IMR-90 (cell line): ENCODE measurements around the gene MPPED1. TPM values are rescaled to one million over a fixed set of nuclear protein-coding genes. Genes with fewer than 3 reads are reported as not detected.

ENCODE experiments used
- ATAC-seq: fragments of 200-7000 bp; cut with Tn5 transposase; 2 replicates; pipeline ENCODE4 v1.9.1; 2020; ENCODE audit warnings: low read depth, mild to moderate bottlenecking, moderate library complexity
- BruUV-seq: library from RNA; stranded (reverse); fragments of 400-500 nt; replicated peaks from 2 replicates; lab custom pipeline; 2021; lab: Mats Ljungman, UMichigan
- CTCF ChIA-PET: fragments of 300-600 bp; formaldehyde crosslinking; extraction: SDS; loops from one replicate; lab custom pipeline; 2021; ENCODE audit warnings: antibody characterized with exemption; lab: Yijun Ruan, JAX
- POLR2A ChIA-PET: fragments of 300-600 bp; sonication (Branson Sonifier 250); formaldehyde crosslinking; loops from one replicate; lab custom pipeline; 2022; ENCODE audit warnings: antibody characterized with exemption; ENCODE audit not compliant: unreplicated experiment; lab: Charles Lee
- DNase-seq: peaks from one replicate; pipeline ENCODE4 v3.0.0; 2013
- H2AFZ ChIP-seq: replicated peaks from 2 replicates; pipeline ENCODE3; 2013; ENCODE audit warnings: low read length, mild to moderate bottlenecking; ENCODE audit not compliant: poor library complexity
- H2AK5ac ChIP-seq: 2 replicates; pipeline ENCODE4 v1.6.1; 2013; ENCODE audit warnings: low read depth, low read length, inconsistent platforms
- H2AK9ac ChIP-seq: replicated peaks from 2 replicates; pipeline ENCODE3; 2013; ENCODE audit warnings: mild to moderate bottlenecking, low read depth, low read length, moderate library complexity; ENCODE audit not compliant: poor library complexity
- H2BK120ac ChIP-seq: 2 replicates; pipeline ENCODE4 v1.6.1; 2013; ENCODE audit warnings: low read depth, low read length, inconsistent platforms
- H2BK15ac ChIP-seq: 3 replicates; pipeline ENCODE4 v1.6.1; 2013; ENCODE audit warnings: low read depth, low read length, inconsistent platforms
- H2BK20ac ChIP-seq: 2 replicates; pipeline ENCODE4 v1.6.1; 2013; ENCODE audit warnings: low read depth, mild to moderate bottlenecking, inconsistent platforms, low read length, moderate library complexity
- H2BK5ac ChIP-seq: 2 replicates; pipeline ENCODE4 v1.6.1; 2013; ENCODE audit warnings: mild to moderate bottlenecking, low read depth, low read length, inconsistent platforms; ENCODE audit not compliant: poor library complexity, severe bottlenecking
- H3K14ac ChIP-seq: replicated peaks from 2 replicates; pipeline ENCODE4 v1.6.1; 2013; ENCODE audit warnings: low read depth, low read length, inconsistent platforms
- H3K18ac ChIP-seq: 2 replicates; pipeline ENCODE4 v1.6.1; 2013; ENCODE audit warnings: low read depth, low read length, control low read depth
- H3K23ac ChIP-seq: 2 replicates; pipeline ENCODE4 v1.6.1; 2013; ENCODE audit warnings: low read depth, low read length, inconsistent platforms
- H3K27ac ChIP-seq: 2 replicates; pipeline ENCODE4 v1.5.1; 2013; ENCODE audit warnings: mild to moderate bottlenecking, control low read depth, low read length; ENCODE audit not compliant: insufficient read depth
- H3K27me3 ChIP-seq: 2 replicates; pipeline ENCODE4 v1.6.1; 2013; ENCODE audit warnings: low read length; ENCODE audit not compliant: control insufficient read depth, insufficient read depth
- H3K36me3 ChIP-seq: 2 replicates; pipeline ENCODE4 v1.6.1; 2013; ENCODE audit warnings: low read length, mixed read lengths; ENCODE audit not compliant: control insufficient read depth, insufficient read depth
- H3K4ac ChIP-seq: 2 replicates; pipeline ENCODE4 v1.6.1; 2013; ENCODE audit warnings: low read depth, low read length, inconsistent platforms
- H3K4me1 ChIP-seq: 2 replicates; pipeline ENCODE4 v1.6.1; 2013; ENCODE audit warnings: low read length, mixed read lengths; ENCODE audit not compliant: control insufficient read depth, insufficient read depth
- H3K4me2 ChIP-seq: 2 replicates; pipeline ENCODE4 v1.6.1; 2013; ENCODE audit warnings: low read depth, mild to moderate bottlenecking, control low read depth, low read length, moderate library complexity
- H3K4me3 ChIP-seq: 2 replicates; pipeline ENCODE4 v1.5.1; 2013; ENCODE audit warnings: low read depth, mild to moderate bottlenecking, control low read depth, low read length, moderate library complexity; ENCODE audit not compliant: insufficient read depth
- H3K56ac ChIP-seq: 2 replicates; pipeline ENCODE4 v1.6.1; 2013; ENCODE audit warnings: low read length, inconsistent platforms; ENCODE audit not compliant: insufficient read depth; ENCODE audit errors: extremely low read depth
- H3K79me1 ChIP-seq, 2 experiments: 2 replicates each; pipeline ENCODE4 v1.6.1; 2013; ENCODE audit warnings: low read length in 2 of 2, inconsistent platforms in 1 of 2, low read depth in 1 of 2
- H3K9ac ChIP-seq: 2 replicates; pipeline ENCODE4 v1.6.1; 2013; ENCODE audit warnings: low read depth, low read length, control low read depth
- H3K9me1 ChIP-seq: 2 replicates; pipeline ENCODE4 v1.6.1; 2013; ENCODE audit warnings: low read length, inconsistent platforms; ENCODE audit not compliant: insufficient read depth
- H3K9me3 ChIP-seq: 2 replicates; pipeline ENCODE4 v1.6.1; 2013; ENCODE audit warnings: low read length; ENCODE audit not compliant: control insufficient read depth, insufficient read depth
- H4K20me1 ChIP-seq: 2 replicates; pipeline ENCODE4 v1.6.1; 2013; ENCODE audit warnings: low read length, inconsistent platforms; ENCODE audit not compliant: insufficient read depth
- H4K5ac ChIP-seq: 2 replicates; pipeline ENCODE4 v1.6.1; 2013; ENCODE audit warnings: mild to moderate bottlenecking, low read depth, low read length, control low read depth
- H4K8ac ChIP-seq, 2 experiments: 2 replicates each; pipeline ENCODE4 v1.6.1; 2013; ENCODE audit warnings: low read depth in 2 of 2, low read length in 2 of 2, control low read depth in 1 of 2, inconsistent platforms in 1 of 2
- H4K91ac ChIP-seq: 2 replicates; pipeline ENCODE4 v1.6.1; 2013; ENCODE audit warnings: low read depth, low read length, inconsistent platforms; ENCODE audit not compliant: insufficient read depth
- BHLHE40 ChIP-seq: fragments of 150-350 bp; IDR thresholded peaks from 2 replicates; pipeline ENCODE4 v1.6.1; 2016; ENCODE audit warnings: mild to moderate bottlenecking, low read depth, low read length
- CEBPB ChIP-seq: IDR thresholded peaks from 2 replicates; pipeline ENCODE4 v1.6.1; 2012; ENCODE audit warnings: low read depth, low read length, improper control_type of control experiment
- CHD1 ChIP-seq: IDR thresholded peaks from 2 replicates; pipeline ENCODE4 v1.6.1; 2012; ENCODE audit warnings: low read depth, low read length, improper control_type of control experiment
- CTCF ChIP-seq: conservative IDR thresholded peaks from 2 replicates; pipeline ENCODE4 v1.5.1; 2012; ENCODE audit warnings: mild to moderate bottlenecking, low read depth, low read length, improper control_type of control experiment
- FOS ChIP-seq: fragments of 150-350 bp; IDR thresholded peaks from 2 replicates; pipeline ENCODE4 v1.6.1; 2016; ENCODE audit warnings: low read depth, low read length
- MAFK ChIP-seq: IDR thresholded peaks from 2 replicates; pipeline ENCODE4 v1.6.1; 2012; ENCODE audit warnings: low read depth, low read length, improper control_type of control experiment
- MAZ ChIP-seq: IDR thresholded peaks from 2 replicates; pipeline ENCODE4 v1.6.1; 2012; ENCODE audit warnings: low read depth, mild to moderate bottlenecking, low read length, improper control_type of control experiment, moderate library complexity, borderline replicate concordance
- MXI1 ChIP-seq: IDR thresholded peaks from 2 replicates; pipeline ENCODE4 v1.6.1; 2012; ENCODE audit warnings: low read depth, mild to moderate bottlenecking, low read length, moderate library complexity, borderline replicate concordance
- NFE2L2 ChIP-seq: fragments of 150-350 bp; IDR thresholded peaks from 2 replicates; pipeline ENCODE4 v1.6.1; 2016; ENCODE audit warnings: low read depth, mild to moderate bottlenecking, low read length
- POLR2A ChIP-seq: IDR thresholded peaks from 2 replicates; pipeline ENCODE4 v1.6.1; 2012; ENCODE audit warnings: mild to moderate bottlenecking, low read depth, low read length
- RAD21 ChIP-seq: IDR thresholded peaks from 2 replicates; pipeline ENCODE4 v1.6.1; 2012; ENCODE audit warnings: low read length, improper control_type of control experiment
- RCOR1 ChIP-seq: IDR thresholded peaks from 2 replicates; pipeline ENCODE4 v1.6.1; 2012; ENCODE audit warnings: mild to moderate bottlenecking, low read length, improper control_type of control experiment; ENCODE audit not compliant: insufficient replicate concordance
- RFX5 ChIP-seq: IDR thresholded peaks from 2 replicates; pipeline ENCODE4 v1.8.0; 2012; ENCODE audit warnings: low read depth, mild to moderate bottlenecking, low read length, moderate library complexity
- SMC3 ChIP-seq: fragments of 150-350 bp; IDR thresholded peaks from 2 replicates; pipeline ENCODE4 v1.6.1; 2016; ENCODE audit warnings: low read depth, mild to moderate bottlenecking, antibody characterized with exemption, low read length, moderate library complexity
- WGBS, 2 experiments: methylation state at CpG; one replicate each; pipeline versions ENCODE4 v1.1.5 to v1.1.7; 2013; ENCODE audit warnings: missing lambda C conversion rate in 2 of 2; ENCODE audit not compliant: insufficient read length in 1 of 2; ENCODE audit errors: extremely low coverage in 2 of 2; 5-methylcytosine and 5-hydroxymethylcytosine counted together
- dilution Hi-C: fragments of 300-500 bp; cut with HindIII; formaldehyde crosslinking; loops from one replicate; pipeline ENCODE4 v1.14.3; 2018; ENCODE audit warnings: low sequenced_read_pairs; ENCODE audit not compliant: unreplicated experiment
- in situ Hi-C: fragments of 300-500 bp; cut with MboI; formaldehyde crosslinking; loops from 3 replicates; pipeline ENCODE4 v1.14.3; 2019; ENCODE audit warnings: low sequenced_read_pairs, inconsistent platforms, mixed read lengths
- intact Hi-C: fragments of 100-400 bp; cut with micrococcal nuclease; formaldehyde crosslinking; loops from 2 replicates; pipeline ENCODE4 v1.10.0; 2022
- polyA plus RNA-seq, 3 experiments: library from polyadenylated mRNA; depleted of rRNA; stranded (reverse); fragments of >200 nt; gene quantifications; 2 replicates each; pipeline ENCODE4 v1.2.3, GENCODE V29; 2012; ENCODE audit warnings: low replicate concordance in 1 of 3
- total RNA-seq: library from RNA; depleted of rRNA; stranded (reverse); fragments of >200 nt; gene quantifications from 2 replicates; pipeline ENCODE4 v1.2.3, GENCODE V29; 2012
- TF ChIP-seq, protein P1 (sequence below): fragments of 150-350 bp; IDR thresholded peaks from 2 replicates; pipeline ENCODE4 v1.6.1; 2016; ENCODE audit warnings: low read depth, mild to moderate bottlenecking, low read length, moderate library complexity, borderline replicate concordance
- TF ChIP-seq, protein P2 (sequence below): fragments of 150-350 bp; IDR thresholded peaks from 2 replicates; pipeline ENCODE4 v1.6.1; 2017; ENCODE audit warnings: mild to moderate bottlenecking, antibody characterized with exemption, low read length, low read depth

MPPED1 gene
- total and polyA plus RNA-seq, 2 of the 4 experiments (the other 2 are of a cell fraction), result not detected

- H3K4me1 ChIP-seq, result no peaks in the 10 kb centered on the region
- in situ Hi-C loops (loop anchor here (25.0 kb wide), 1 partner anchor 1246 kb away; no protein-coding TSS in a partner anchor), dilution Hi-C loops (no loop called here), intact Hi-C loops (no loop called here)
- H4K8ac ChIP-seq, result no peak overlapping the region
- no peaks in the 10 kb centered on the region for H4K20me1 ChIP-seq
- H3K4me2 ChIP-seq, result no peak overlapping the region
- no peak overlapping the region for H3K4me3 ChIP-seq
- no peak overlapping the region for H3K9ac ChIP-seq
- no peak overlapping the region for H2BK15ac ChIP-seq
- WGBS, 2 experiments, result no CpG with 5 or more reads among the region's 3 CpGs
- no peak overlapping the region for H2AFZ ChIP-seq
- no peak overlapping the region for H3K14ac ChIP-seq
- CTCF ChIA-PET, result interaction anchor here (1.5 kb wide), 1 partner anchor 405 kb away, joined by 4 read pairs; no protein-coding TSS in a partner anchor
- no peak overlapping the region for H2BK120ac ChIP-seq
- H2BK5ac ChIP-seq, result no peak overlapping the region
- no peaks in the 10 kb centered on the region for H3K79me1 ChIP-seq
- POLR2A ChIA-PET, result no interaction called here
- no peaks in the 10 kb centered on the region for H3K36me3 ChIP-seq
- no peaks in the 10 kb centered on the region for H3K9me1 ChIP-seq
- no peak overlapping the region for H2AK9ac ChIP-seq
- no peak overlapping the region for H4K91ac ChIP-seq
- TF ChIP-seq SMC3 (no peak), MAFK (no peak), RAD21 (no peak), RCOR1 (no peak), CTCF (no peak), MAZ (no peak), CEBPB (no peak), CHD1 (no peak), NFE2L2 (no peak), POLR2A (no peak), FOS (no peak), RFX5 (no peak), MXI1 (no peak), BHLHE40 (no peak)
- TF ChIP-seq, protein P1, sequence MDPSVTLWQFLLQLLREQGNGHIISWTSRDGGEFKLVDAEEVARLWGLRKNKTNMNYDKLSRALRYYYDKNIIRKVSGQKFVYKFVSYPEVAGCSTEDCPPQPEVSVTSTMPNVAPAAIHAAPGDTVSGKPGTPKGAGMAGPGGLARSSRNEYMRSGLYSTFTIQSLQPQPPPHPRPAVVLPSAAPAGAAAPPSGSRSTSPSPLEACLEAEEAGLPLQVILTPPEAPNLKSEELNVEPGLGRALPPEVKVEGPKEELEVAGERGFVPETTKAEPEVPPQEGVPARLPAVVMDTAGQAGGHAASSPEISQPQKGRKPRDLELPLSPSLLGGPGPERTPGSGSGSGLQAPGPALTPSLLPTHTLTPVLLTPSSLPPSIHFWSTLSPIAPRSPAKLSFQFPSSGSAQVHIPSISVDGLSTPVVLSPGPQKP, result no peak
- TF ChIP-seq, protein P2, sequence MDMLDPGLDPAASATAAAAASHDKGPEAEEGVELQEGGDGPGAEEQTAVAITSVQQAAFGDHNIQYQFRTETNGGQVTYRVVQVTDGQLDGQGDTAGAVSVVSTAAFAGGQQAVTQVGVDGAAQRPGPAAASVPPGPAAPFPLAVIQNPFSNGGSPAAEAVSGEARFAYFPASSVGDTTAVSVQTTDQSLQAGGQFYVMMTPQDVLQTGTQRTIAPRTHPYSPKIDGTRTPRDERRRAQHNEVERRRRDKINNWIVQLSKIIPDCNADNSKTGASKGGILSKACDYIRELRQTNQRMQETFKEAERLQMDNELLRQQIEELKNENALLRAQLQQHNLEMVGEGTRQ, result no peak
- no peaks in the 10 kb centered on the region for H3K9me3 ChIP-seq
- H3K56ac ChIP-seq, result no peak overlapping the region
- no peak for ATAC-seq
- BruUV-seq, result no TSS peak
- DNase-seq, result no peak
- no peak overlapping the region for H3K4ac ChIP-seq
- no peak overlapping the region for H4K5ac ChIP-seq
- no peak overlapping the region for H2BK20ac ChIP-seq
- peaks cover 17% of the 10 kb centered on the region; the same call in 1 of the 2 replicates for H3K27me3 ChIP-seq
- H3K23ac ChIP-seq, result no peak overlapping the region
- no peak overlapping the region for H2AK5ac ChIP-seq
- H3K27ac ChIP-seq, result no peak overlapping the region
- H3K18ac ChIP-seq, result no peak overlapping the region
Measured at GRCh38 chr22:43391306-43391705, 20.5 kb upstream of the MPPED1 start.
